SK-N-SH treated with all-trans-retinoic acid at 6 μM for 48 hours (cell line): ENCODE measurements around the gene U2SURP.

ENCODE experiments used
- BACH2 ChIP-seq: fragments of 250-450 bp; sonication (Bioruptor Pico); IDR thresholded peaks from 2 replicates; pipeline ENCODE4 v1.9.0; 2021; ENCODE audit warnings: mild to moderate bottlenecking, borderline replicate concordance
- CREB5 ChIP-seq: fragments of 250-450 bp; sonication (Bioruptor Pico); IDR thresholded peaks from 2 replicates; pipeline ENCODE4 v1.5.1; 2020; ENCODE audit warnings: low read depth, mild to moderate bottlenecking, moderate library complexity
- CSRNP3 ChIP-seq: fragments of 250-450 bp; sonication (Bioruptor Pico); IDR thresholded peaks from 2 replicates; pipeline ENCODE4 v1.5.1; 2021; ENCODE audit warnings: mild to moderate bottlenecking, moderate library complexity
- OSR1 ChIP-seq: fragments of 250-450 bp; sonication (Bioruptor Pico); IDR thresholded peaks from 2 replicates; pipeline ENCODE4 v1.8.0; 2022; ENCODE audit warnings: moderate library complexity, mild to moderate bottlenecking, inconsistent platforms
- PATZ1 ChIP-seq: fragments of 250-450 bp; sonication (Bioruptor Pico); IDR thresholded peaks from 2 replicates; pipeline ENCODE4 v1.8.0; 2020; ENCODE audit warnings: mild to moderate bottlenecking, moderate library complexity, borderline replicate concordance
- POU6F1 ChIP-seq: fragments of 250-450 bp; sonication (Bioruptor Pico); IDR thresholded peaks from 2 replicates; pipeline ENCODE4 v1.8.0; 2021; ENCODE audit warnings: low read depth, mild to moderate bottlenecking, moderate library complexity, borderline replicate concordance
- PPARA ChIP-seq: fragments of 250-450 bp; sonication (Bioruptor Pico); IDR thresholded peaks from 2 replicates; pipeline ENCODE4 v1.5.0; 2020; ENCODE audit warnings: mild to moderate bottlenecking, borderline replicate concordance
- RARB ChIP-seq: fragments of 250-450 bp; sonication (Bioruptor Pico); IDR thresholded peaks from 2 replicates; pipeline ENCODE4 v1.8.0; 2021; ENCODE audit warnings: mild to moderate bottlenecking, moderate library complexity
- SNAI2 ChIP-seq: fragments of 250-450 bp; sonication (Bioruptor Pico); IDR thresholded peaks from 2 replicates; pipeline ENCODE4 v1.5.0; 2020; ENCODE audit warnings: mild to moderate bottlenecking, moderate library complexity
- TCF4 ChIP-seq: fragments of 250-450 bp; sonication (Bioruptor Pico); IDR thresholded peaks from 2 replicates; pipeline ENCODE4 v1.8.0; 2021; ENCODE audit warnings: mild to moderate bottlenecking, moderate library complexity, borderline replicate concordance
- ZC3H10 ChIP-seq: fragments of 250-450 bp; sonication (Bioruptor Pico); IDR thresholded peaks from 2 replicates; pipeline ENCODE4 v1.5.1; 2021; ENCODE audit warnings: mild to moderate bottlenecking, moderate library complexity
- ZFP30 ChIP-seq: fragments of 450-650 bp; formaldehyde crosslinking; IDR thresholded peaks from 2 replicates; pipeline ENCODE4 v1.5.0; 2022; ENCODE audit warnings: mild to moderate bottlenecking, moderate library complexity
- ZNF565 ChIP-seq: fragments of 450-650 bp; formaldehyde crosslinking; conservative IDR thresholded peaks from 2 replicates; pipeline ENCODE4 v1.5.0; 2020; ENCODE audit warnings: low read depth, mild to moderate bottlenecking, moderate library complexity
- ZNF8 ChIP-seq: fragments of 450-650 bp; formaldehyde crosslinking; IDR thresholded peaks from 2 replicates; pipeline ENCODE4 v1.5.0; 2020; ENCODE audit warnings: mild to moderate bottlenecking, moderate library complexity

- TF ChIP-seq ZC3H10 (CRISPR knock-in tag) (no peak), PATZ1 (CRISPR knock-in tag) (no peak), PPARA (CRISPR knock-in tag) (no peak), RARB (CRISPR knock-in tag) (no peak), POU6F1 (CRISPR knock-in tag) (no peak), CSRNP3 (CRISPR knock-in tag) (no peak), TCF4 (CRISPR knock-in tag) (no peak), ZNF8 (CRISPR knock-in tag) (no peak), ZFP30 (CRISPR knock-in tag) (no peak), OSR1 (CRISPR knock-in tag) (no peak), CREB5 (no peak), SNAI2 (no peak), ZNF565 (no peak), BACH2 (no peak)
Measured at GRCh38 chr3:142961539-142961938, 39.8 kb upstream of the U2SURP start.
